A673 (cell line): ENCODE results near the gene SYTL1. TPM values are rescaled to one million over a fixed set of nuclear protein-coding genes. Genes with fewer than 3 reads are reported as not detected.

Experiments used
- BruUV-seq: library from RNA; stranded (reverse); fragments of 400-500 nt; replicated peaks from 2 replicates; lab custom pipeline; 2021; lab: Mats Ljungman, UMichigan
- CTCF ChIA-PET: fragments of 300-600 bp; sonication (Branson Sonifier 250); formaldehyde crosslinking; loops from one replicate; lab custom pipeline; 2022; ENCODE audit warnings: antibody characterized with exemption; lab: Charles Lee
- POLR2A ChIA-PET: fragments of 300-600 bp; sonication (Branson Sonifier 250); formaldehyde crosslinking; loops from one replicate; lab custom pipeline; 2022; ENCODE audit warnings: antibody characterized with exemption; ENCODE audit not compliant: low non-redundant PET; lab: Charles Lee
- DNase-seq: peaks from one replicate; pipeline ENCODE4 v3.0.0-alpha.2; 2015; ENCODE audit warnings: low spot score
- H3K27ac ChIP-seq: fragments of 200-600 bp; sonication (generic); 2 replicates; pipeline ENCODE4 v1.5.1; 2016; ENCODE audit warnings: mixed run types, low read depth, mild to moderate bottlenecking, mixed read lengths, antibody characterized with exemption, low read length; ENCODE audit not compliant: poor library complexity, severe bottlenecking
- H3K27me3 ChIP-seq: fragments of 200-600 bp; sonication (generic); replicated peaks from 2 replicates; pipeline ENCODE4 v1.6.1; 2017; ENCODE audit warnings: mixed run types, low read depth, mild to moderate bottlenecking, mixed read lengths, antibody characterized with exemption, low read length; ENCODE audit not compliant: insufficient read depth, poor library complexity
- H3K36me3 ChIP-seq: fragments of 200-600 bp; sonication (generic); 2 replicates; pipeline ENCODE4 v1.6.1; 2016; ENCODE audit warnings: mixed run types, mild to moderate bottlenecking, mixed read lengths, antibody characterized with exemption, low read length; ENCODE audit not compliant: insufficient read depth, poor library complexity, severe bottlenecking
- H3K4me1 ChIP-seq: fragments of 200-600 bp; sonication (generic); 2 replicates; pipeline ENCODE4 v1.6.1; 2017; ENCODE audit warnings: mixed run types, mild to moderate bottlenecking, mixed read lengths, antibody characterized with exemption, low read length; ENCODE audit not compliant: insufficient read depth, poor library complexity, severe bottlenecking
- H3K4me3 ChIP-seq: fragments of 200-600 bp; sonication (generic); 2 replicates; pipeline ENCODE4 v1.5.1; 2016; ENCODE audit warnings: low read depth, mixed run types, mild to moderate bottlenecking, mixed read lengths, low read length; ENCODE audit not compliant: poor library complexity, severe bottlenecking
- H3K9me3 ChIP-seq: fragments of 200-600 bp; sonication (generic); 2 replicates; pipeline ENCODE4 v1.6.1; 2016; ENCODE audit warnings: mixed run types, low read depth, mild to moderate bottlenecking, mixed read lengths, antibody characterized with exemption, low read length; ENCODE audit not compliant: poor library complexity, severe bottlenecking
- EZH2 ChIP-seq: fragments of 200-600 bp; sonication (generic); IDR thresholded peaks from 2 replicates; pipeline ENCODE4 v1.6.1; 2017; ENCODE audit warnings: borderline replicate concordance, low read depth, mild to moderate bottlenecking, mixed read lengths, antibody characterized with exemption, low read length; ENCODE audit not compliant: poor library complexity, severe bottlenecking
- intact Hi-C: fragments of 100-400 bp; cut with micrococcal nuclease; formaldehyde crosslinking; loops from one replicate; pipeline ENCODE4 v1.10.0; 2022; ENCODE audit not compliant: unreplicated experiment
- total RNA-seq: library from RNA; stranded (reverse); gene quantifications from 2 replicates; pipeline ENCODE4 v1.2.3, GENCODE V29; 2021
- TF ChIP-seq, protein P1 (sequence below): fragments of 300-800, 200-600 bp; sonication (generic); conservative IDR thresholded peaks from 2 replicates; pipeline ENCODE4 v1.5.1; 2017; ENCODE audit warnings: low read depth, mild to moderate bottlenecking, antibody characterized with exemption, low read length, moderate library complexity, mixed read lengths

The SYTL1 gene
- total RNA-seq, 1 experiment from 2014 or later: 2.1 TPM

DNA sequence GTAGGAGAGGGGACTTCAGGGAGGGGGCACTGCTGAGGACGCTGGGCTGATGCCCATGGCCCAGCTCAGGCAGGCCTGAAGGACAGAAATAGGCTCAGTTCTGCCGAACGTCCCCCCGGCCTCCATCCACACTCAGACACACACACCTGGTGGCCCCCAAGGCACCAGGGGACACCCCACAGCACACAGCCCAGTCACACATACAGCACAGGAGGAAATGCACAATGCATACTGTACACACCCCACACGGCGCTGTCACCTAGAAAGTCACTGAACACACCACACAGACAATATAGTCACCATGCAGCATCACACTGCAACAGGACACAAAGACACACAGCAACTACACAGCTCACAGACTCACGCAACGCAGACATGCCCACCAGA lies 562 bp downstream of the SYTL1 start:
- Histone ChIP-seq H3K36me3 (no peaks in the 10 kb centered on the region), H3K4me3 (no peak overlapping the region), H3K9me3 (no peaks in the 10 kb centered on the region), H3K27ac (peak overlapping the region; percentile 19), H3K27me3 (no peaks in the 10 kb centered on the region), H3K4me1 (peaks cover 12% of the 10 kb centered on the region)
- intact Hi-C loops: no loop called here
- no peak for TF ChIP-seq EZH2
- TF ChIP-seq, protein P1, sequence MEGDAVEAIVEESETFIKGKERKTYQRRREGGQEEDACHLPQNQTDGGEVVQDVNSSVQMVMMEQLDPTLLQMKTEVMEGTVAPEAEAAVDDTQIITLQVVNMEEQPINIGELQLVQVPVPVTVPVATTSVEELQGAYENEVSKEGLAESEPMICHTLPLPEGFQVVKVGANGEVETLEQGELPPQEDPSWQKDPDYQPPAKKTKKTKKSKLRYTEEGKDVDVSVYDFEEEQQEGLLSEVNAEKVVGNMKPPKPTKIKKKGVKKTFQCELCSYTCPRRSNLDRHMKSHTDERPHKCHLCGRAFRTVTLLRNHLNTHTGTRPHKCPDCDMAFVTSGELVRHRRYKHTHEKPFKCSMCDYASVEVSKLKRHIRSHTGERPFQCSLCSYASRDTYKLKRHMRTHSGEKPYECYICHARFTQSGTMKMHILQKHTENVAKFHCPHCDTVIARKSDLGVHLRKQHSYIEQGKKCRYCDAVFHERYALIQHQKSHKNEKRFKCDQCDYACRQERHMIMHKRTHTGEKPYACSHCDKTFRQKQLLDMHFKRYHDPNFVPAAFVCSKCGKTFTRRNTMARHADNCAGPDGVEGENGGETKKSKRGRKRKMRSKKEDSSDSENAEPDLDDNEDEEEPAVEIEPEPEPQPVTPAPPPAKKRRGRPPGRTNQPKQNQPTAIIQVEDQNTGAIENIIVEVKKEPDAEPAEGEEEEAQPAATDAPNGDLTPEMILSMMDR: no peak
- POLR2A ChIA-PET: no interaction called here
- no TSS peak for BruUV-seq
- CTCF ChIA-PET: interaction anchor here (1.3 kb wide), 1 partner anchor 41 kb away, joined by 3 read pairs; no protein-coding TSS in a partner anchor
- no peak for DNase-seq

DNA sequence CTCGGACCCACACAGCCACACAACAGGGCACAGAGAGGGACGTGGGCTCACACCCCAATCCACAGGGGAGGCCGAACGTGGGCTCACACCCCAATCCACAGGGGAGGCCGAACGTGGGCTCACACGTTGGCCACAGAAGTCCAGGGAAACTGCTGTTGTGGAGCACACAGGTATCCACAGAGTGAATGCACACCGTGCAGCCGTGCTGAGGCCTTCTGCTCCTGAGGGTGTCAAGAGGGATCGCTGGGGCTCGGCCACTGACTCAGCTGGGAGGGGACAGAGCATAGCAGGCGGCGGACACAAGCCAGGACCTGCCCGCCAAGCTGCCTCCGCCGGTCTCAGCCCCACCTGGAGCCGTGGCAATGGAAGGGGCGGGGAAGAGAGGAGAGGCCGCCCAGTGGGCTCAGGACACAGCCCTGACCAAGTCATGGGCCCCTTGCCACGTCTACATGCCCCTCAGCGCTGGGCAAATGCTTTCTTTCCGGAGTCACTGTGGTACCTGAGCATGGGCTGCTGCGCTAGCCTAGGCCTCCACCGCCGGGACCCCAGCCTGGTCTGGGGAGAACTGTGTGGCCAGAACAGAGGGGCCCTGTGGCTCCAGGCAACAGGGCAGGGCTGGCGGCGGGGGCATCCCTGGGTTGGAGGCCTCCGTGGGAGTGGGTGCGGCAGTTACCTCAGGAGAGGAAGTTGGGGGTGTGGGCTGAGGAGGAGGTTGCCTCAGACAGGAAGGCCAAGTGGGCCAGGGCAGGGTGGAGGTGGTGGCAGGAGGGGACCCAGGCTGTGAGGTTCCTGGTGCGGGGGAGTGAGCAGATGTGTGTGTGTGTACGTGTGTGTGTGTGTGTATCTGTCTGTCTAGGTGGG lies 1.2 kb downstream of the SYTL1 start:
- no peak overlapping the region for H3K4me3 ChIP-seq
- no peaks in the 10 kb centered on the region for H3K9me3 ChIP-seq
- H3K36me3 ChIP-seq: no peaks in the 10 kb centered on the region
- BruUV-seq: no TSS peak
- ChIA-PET POLR2A (no interaction called here), CTCF (interaction anchor here (1.7 kb wide), 1 partner anchor 10 kb away, joined by 3 read pairs; no protein-coding TSS in a partner anchor)
- H3K27ac ChIP-seq: no peak overlapping the region
- peaks cover 12% of the 10 kb centered on the region for H3K4me1 ChIP-seq
- H3K27me3 ChIP-seq: no peaks in the 10 kb centered on the region
- no peak for TF ChIP-seq EZH2
- TF ChIP-seq, protein P1: no peak
- intact Hi-C loops: no loop called here
- DNase-seq: no peak

DNA sequence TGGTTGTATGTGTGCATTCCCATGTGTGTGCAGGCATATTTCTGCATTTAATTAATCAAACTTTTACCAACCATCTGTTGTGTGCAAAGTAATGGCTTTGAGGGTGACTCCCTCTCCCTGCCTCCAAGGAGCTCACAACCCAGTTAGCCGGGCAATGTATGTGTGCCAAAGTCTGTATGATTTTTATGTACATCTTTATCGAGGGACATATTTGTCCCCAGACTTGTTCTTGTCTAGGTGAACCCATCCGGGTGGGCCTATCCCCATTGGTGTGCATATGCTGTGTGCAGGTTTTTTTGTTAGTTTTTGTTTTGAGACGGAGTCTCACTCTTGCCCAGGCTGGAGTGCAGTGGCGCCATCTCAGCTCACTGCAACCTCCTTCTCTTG lies 1.8 kb downstream of the SYTL1 start:
- POLR2A ChIA-PET: no interaction called here
- BruUV-seq: no TSS peak
- CTCF ChIA-PET: interaction anchor here (1.7 kb wide), 1 partner anchor 11 kb away, joined by 3 read pairs; no protein-coding TSS in a partner anchor
- H3K9me3 ChIP-seq: no peaks in the 10 kb centered on the region
- no peaks in the 10 kb centered on the region for H3K27me3 ChIP-seq
- H3K27ac ChIP-seq: no peak overlapping the region
- intact Hi-C loops: no loop called here
- DNase-seq: no peak
- peaks cover 12% of the 10 kb centered on the region for H3K4me1 ChIP-seq
- H3K4me3 ChIP-seq: no peak overlapping the region
- no peaks in the 10 kb centered on the region for H3K36me3 ChIP-seq
- TF ChIP-seq EZH2: no peak
- TF ChIP-seq, protein P1: no peak
